HG03175 (cell line): ENCODE results near the gene CSN2.
"Not testable (repeated sequence)": the region's sequence is repeated elsewhere in the genome, so short reads cannot be mapped to it uniquely, and the experiment has no call there.

Source experiments
- ATAC-seq: cut with Tn5 transposase; IDR thresholded peaks from one replicate; pipeline ENCODE4 v1.9.1; 2021; ENCODE audit warnings: mild to moderate bottlenecking, moderate library complexity; ENCODE audit not compliant: unreplicated experiment

Gene CSN2, protein sequence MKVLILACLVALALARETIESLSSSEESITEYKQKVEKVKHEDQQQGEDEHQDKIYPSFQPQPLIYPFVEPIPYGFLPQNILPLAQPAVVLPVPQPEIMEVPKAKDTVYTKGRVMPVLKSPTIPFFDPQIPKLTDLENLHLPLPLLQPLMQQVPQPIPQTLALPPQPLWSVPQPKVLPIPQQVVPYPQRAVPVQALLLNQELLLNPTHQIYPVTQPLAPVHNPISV

DNA sequence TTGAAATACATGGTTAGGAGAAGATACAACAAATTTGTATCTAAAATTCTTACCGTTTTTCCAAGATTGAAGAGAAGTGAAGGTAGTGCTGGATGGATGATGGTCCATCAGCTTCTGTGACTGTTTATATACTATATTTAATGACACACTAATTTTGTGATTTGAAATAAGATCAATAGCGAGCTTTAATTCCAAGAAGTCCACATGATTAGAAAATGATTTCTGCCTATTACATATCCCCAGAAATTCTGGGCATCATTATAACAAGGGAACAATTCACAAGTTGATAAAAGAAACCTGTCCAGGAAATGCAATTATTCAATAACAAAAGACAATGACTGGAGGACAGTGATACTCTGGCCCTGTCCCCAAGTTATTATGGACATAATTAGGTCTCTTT, at the start of gene CSN2:
CSN2 (minus strand) TSS at position 101 of the 400 bp plus-strand sequence. CDS start 4,733 bp downstream, outside the sequence.
- no peak for ATAC-seq

DNA sequence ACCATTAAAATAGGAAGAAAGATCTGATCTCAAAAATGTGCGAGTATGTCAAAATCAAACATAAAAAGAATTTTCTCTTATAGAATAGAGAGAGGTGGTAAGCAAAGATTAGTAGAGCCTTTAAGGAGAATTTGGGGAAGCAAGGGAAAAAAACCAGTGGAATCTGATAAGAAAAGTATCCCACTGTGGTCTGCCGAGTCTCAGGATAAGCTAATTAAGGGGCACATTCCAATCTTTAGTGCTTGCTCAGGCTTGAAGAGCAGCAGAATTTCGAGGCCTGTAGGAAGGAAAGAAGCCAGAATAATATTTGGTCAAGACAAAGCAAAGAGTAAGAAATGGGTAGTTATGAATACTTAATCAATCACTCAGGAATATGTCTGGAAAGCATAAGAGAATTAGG, 43.2 kb upstream of the CSN2 start:
- ATAC-seq = no peak

DNA sequence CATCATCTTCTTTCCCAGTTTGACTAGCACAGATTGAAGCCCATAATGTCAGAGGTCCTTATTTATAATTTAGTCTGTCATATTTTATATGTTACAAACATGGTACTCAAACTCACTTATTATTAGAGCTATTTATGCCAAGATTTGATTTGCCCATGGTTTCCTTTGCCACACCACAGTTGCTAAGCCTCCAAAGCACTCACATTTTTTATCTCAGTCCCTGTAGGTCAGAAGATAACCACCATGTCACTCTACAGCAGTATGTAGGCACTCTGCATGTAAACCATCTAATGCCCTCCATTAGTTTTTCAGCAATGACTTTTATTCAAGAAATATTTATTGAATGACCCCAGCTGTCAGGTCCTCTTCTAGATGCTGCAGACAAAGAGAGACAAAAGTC, 37.0 kb upstream of the CSN2 start:
- ATAC-seq = no peak

DNA sequence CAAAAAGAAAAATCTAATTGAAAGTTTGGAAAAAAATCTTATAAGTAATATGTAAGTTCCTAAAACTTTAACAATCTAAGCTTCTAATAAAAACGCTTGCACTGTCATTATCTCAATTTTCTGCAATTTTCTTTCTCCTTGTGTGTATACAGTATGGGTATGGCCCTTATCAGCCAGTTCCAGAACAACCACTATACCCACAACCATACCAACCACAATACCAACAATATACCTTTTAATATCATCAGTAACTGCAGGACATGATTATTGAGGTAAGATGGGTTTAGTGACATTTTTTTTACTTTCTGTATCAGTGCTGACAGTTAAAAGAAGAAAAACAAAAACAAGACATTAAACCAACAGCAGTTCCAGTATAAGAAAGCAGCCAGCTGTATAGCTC, 35.2 kb upstream of the CSN2 start:
- ATAC-seq = no peak

DNA sequence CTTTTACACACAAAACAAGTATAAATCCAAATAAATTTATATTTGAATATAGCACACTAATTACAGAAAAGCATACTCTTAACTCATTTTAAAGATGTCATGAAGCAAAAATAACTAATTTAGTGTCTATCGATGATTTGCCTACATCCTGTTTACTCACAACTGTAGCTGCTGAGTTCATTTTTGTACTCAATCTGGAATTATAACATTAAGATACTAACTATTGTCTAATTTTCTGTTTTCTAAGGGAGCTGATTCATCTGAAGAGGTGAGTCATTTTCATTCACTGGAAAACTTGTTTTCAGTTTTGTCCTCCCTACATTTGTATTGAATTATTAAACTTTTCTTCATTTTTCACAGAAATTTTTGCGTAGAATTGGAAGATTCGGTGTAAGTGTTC, 33.9 kb upstream of the CSN2 start:
- no peak for ATAC-seq

DNA sequence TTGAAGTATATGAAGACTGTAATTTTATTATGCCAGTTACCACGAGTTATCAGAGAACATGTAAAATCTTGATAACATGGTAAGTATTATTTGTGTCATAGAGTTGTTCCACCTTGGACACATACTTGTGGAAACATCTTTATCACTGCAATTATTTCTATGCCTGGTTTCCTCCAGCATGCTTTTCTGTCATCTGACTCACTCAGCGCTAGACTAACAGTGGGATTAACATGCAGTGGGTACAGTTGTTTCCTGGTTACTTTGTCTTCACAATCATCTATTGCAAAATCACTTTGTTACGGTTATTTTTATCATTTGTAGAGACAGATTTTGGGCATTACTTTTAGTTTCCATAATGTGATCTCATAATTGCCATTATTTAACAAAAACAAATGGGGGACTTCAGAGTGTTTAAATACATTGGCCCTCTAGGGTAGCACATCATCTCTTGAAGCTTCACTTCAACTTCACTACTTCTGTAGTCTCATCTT, 30.0 kb upstream of the CSN2 start, which contains the start of gene STATH:
STATH (plus strand) TSS at position 441 of the 491 bp plus-strand sequence. CDS start 2,472 bp downstream, outside the sequence.
- no peak for ATAC-seq

DNA sequence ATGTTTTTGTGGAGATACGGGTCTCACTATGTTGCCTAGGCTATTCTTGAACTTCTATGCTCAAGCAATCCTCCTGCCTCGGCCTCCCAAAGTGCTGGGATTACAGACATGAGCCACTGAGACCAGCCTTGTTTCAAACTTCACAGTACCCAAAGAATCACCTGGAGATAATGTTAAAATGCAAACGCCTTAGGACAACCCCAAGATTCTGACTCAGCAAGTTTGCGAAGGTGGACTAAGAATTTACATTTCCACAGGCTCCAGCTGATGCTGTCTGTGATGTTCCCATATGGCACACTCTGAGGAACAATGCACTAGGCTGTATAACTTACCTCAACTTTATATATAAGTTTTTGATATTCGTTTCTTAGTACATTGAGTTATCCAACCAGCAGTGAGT, 29.3 kb upstream of the CSN2 start:
- ATAC-seq = no peak

DNA sequence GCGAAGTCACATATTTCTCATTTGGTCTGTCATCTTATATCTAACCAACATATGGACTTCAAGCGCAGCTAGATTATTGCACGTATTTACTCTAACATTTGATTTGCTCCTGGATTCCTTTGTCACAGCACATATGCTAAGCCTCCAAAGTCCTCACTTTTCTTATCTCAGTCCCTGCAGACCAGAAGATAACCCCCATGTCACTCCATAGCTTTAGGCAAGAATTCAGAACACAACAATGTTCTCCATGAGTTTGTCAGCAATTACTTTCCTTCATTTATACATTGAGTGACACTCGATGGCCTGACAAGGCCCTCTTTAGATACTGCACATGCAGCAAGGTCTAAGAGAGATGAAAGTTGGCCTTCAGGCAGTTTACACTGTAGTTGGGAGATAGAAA, 25.5 kb upstream of the CSN2 start:
- no peak for ATAC-seq

DNA sequence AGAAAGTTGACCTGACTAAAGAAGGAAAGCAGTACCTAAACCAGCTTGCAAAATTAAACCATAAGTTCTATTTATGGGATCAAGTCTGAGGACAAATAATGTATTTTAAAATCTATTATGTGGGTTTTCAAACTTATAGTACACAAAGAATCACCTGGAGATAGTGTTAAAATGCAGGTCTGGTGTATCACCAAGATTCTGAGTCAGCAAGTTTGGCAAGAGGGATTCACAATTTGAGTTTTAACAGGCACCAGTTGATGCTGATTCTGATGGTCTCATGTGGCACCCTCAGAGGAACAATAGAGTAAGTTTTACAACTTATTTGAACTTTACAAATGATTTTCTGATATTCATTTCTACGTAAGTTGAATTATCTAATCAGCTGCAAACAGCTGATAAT, 21.1 kb upstream of the CSN2 start:
- no peak for ATAC-seq

DNA sequence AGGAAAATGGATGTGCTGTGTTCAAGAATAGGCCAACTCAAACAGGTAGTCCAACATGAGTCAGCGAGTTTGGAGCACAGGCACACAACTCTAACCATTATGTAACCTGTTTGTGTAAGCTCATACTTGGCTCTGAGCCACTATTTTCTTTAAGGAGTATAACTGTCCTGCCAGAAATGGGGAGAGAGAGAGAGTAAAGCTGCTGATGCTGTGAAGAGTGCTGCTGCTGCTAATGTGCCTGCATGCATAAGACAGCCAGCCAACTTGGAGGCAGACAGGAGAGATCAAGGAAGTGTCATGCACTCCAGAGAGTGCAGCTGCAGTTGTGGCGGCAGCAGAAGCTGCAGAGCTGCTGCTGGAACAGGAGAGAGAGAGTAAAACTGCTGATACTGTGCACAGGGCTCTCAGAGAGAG, 18.5 kb upstream of the CSN2 start:
- ATAC-seq = no peak

DNA sequence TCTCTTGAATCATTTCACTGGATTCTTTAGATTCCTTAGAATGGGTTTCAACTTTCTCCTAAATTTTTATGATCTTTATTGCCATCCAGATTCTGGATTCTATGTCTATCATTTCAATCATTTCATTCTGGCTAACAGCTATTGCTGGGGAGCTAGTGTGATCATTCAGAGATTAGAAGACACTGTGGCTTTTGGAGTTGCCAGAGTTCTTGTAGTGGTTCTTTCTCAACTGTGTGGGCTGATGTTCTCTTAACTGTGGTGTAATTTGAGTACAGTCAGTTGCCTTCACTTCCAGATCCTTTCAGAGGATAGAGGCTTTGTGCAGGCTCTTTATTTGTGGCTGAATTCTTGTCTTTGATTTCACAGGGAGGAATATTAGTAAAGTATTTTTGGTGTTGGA, 12.1 kb upstream of the CSN2 start:
- no peak for ATAC-seq

DNA sequence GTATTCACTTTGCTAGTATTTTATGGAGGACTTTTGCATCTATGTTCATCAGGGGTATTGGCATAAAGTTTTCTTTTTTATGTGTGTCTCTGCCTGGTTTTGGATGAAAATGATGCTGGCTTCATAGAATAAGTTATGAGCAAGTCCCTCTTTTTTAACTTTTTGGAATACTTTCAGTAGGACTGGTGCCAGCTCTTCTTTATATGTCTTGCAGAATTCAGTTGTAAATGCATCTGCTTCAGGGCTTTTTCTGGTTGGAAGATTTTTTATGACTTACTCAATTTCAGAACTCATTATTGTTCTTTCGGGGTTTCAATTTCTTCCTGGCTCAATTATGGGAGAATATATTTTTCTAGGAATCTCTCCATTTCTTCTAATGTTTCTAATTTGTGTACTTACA, 9.1 kb upstream of the CSN2 start:
- no peak for ATAC-seq

DNA sequence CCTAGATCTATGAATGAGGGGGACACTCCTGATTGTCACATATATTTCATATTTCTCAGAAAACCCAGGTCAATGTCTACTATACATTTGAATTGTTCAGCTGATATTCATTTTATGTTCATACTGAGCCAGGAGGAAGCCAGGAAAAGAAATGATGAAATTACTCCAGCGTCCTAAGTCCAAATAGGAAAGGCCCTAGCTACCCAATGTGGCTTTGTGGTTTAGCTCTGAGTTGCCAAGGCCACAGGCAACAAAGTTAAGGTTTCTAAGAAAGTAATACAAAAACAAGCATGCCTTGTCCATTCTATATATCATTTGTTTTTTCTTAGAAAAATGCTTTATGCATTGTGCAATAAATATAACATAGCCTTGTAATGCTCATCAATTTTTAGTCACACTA, 4.5 kb upstream of the CSN2 start:
- no peak for ATAC-seq

DNA sequence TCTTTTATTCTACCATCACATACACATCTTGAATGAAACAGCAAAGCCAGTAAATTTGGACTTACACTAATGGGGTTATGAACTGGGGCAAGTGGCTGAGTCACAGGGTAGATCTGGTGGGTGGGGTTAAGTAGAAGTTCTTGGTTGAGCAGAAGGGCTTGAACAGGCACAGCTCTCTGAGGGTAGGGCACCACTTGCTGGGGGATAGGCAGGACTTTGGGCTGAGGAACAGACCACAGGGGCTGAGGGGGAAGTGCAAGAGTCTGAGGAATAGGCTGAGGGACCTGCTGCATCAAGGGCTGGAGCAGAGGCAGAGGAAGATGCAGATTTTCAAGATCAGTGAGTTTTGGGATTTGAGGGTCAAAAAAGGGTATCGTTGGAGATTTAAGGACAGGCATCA, 8.3 kb downstream of the CSN2 start:
- ATAC-seq = no peak

DNA sequence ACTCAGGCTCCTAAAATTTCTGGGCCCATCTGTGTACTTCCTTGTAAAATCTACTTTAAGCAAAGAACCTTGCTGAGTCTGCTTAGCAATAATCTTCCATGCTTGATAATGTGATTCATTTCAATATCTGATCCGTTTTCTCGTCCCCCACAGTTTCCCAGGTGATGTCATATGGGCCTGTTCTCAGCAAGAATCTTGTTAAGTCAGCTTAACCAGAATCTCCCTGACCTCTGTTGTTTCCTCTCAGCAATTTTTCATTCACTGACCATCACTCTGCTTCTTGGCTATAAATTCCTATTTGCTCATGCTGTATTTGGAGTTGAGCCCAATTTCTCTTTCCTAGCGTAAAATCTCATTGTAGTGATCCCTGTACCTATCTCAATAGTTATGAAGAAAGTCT, 13.9 kb downstream of the CSN2 start:
- ATAC-seq = no peak

DNA sequence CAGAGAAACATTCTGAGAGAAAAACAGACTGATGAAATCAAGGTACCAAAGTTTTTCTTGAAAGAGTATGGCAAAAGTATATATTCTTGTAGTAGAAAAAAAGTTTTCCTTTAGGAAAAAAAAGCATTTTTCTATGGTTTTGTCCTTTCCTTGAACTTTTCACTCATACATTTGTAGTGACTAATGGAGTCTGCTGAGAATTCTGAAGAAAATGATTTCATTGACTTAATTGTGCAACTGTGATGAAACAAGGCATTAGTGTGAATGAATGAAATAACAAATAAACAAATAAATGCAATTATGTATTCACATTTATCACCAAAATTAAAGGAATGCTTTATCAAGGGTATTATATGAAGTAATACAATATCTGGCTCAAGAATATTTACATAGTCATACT, 29.0 kb downstream of the CSN2 start:
- ATAC-seq = no peak

DNA sequence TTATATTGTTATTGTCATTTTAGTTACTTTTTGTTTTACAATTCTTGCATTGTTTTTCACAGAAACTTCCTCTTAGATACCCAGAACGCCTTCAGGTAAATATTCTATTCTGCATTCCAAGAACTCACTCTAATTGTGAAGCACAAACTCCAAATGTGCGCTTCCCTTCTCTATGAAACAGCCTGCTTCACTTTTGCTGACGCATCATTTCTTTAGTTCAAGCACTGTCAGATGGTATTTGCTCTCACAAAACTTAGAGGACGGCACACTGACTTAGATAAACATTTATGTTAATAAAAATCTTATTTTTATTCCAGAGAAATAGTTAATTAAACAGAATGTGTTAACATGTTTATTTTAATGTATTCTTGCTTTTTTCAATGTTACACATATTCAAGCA, 31.4 kb downstream of the CSN2 start:
- no peak for ATAC-seq

DNA sequence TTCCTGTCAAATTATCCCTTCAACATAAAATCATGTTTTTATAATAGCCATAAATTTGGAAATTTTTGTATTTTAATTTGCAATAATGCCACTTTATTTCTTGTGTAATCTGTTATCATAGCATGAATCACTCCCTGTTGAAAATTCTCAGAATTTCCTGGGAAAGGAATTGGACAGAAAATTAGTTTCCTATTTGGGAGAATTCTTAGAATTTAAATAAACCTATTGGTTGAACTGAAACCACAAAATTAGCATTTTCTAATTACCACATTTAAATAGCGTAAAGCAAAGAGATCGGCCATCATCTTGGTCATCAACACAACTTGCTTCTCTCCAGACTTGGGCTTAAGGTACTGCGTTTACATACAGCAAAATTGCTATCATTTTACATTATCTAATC, 34.8 kb downstream of the CSN2 start, which contains the start of gene CSN1S1:
CSN1S1 (plus strand) TSS at position 301 of the 400 bp plus-strand sequence. CDS start 1,488 bp downstream, outside the sequence.
- ATAC-seq = no peak

DNA sequence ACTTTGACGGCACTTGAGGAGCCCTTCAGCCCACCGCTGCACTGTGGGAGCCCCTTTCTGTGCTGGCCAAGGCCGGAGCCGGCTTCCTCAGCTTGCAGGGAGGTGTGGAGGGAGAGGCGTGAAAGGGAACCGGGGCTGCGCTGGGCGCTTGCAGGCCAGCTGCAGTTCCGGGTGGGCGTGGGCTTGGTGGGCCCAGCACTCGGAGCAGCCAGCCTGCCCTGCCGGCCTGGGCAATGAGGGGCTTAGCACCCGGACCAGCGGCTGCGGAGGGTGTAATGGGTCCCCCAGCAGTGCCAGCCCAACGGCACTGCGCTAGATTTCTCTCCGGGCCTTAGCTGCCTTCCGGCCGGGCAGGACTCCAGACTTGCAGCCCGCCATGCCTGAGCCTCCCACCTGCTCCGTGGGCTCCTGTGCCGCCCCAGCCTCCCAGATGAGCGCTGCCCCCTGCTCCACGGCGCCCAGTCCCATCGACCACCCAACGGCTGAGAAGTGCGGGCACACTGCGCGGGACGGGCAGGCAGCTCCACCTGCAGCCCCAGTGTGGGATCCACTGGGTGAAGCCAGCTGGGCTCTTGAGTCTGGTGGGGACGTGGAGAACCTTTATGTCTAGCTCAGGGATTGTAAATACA, 41.6 kb downstream of the CSN2 start:
- ATAC-seq = not testable (repeated sequence)

DNA sequence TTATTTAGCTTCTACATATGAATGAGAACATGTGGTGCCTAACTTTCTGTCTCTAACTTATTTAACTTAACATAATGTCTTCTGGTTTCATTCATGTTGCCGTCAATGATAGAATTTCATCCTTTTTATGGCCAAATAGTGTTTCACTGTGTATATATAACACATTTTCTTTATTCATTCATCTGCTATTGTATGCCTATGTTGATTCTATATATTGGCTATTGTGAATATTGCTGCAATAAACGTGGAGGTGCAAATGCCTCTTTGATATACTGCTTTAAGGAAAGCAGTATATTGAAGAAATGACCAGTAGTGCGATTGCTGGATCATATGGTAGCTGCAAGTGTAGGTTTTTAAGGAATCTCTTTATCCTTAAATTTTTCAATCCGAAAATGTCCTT, 44.7 kb downstream of the CSN2 start:
- ATAC-seq = no peak

DNA sequence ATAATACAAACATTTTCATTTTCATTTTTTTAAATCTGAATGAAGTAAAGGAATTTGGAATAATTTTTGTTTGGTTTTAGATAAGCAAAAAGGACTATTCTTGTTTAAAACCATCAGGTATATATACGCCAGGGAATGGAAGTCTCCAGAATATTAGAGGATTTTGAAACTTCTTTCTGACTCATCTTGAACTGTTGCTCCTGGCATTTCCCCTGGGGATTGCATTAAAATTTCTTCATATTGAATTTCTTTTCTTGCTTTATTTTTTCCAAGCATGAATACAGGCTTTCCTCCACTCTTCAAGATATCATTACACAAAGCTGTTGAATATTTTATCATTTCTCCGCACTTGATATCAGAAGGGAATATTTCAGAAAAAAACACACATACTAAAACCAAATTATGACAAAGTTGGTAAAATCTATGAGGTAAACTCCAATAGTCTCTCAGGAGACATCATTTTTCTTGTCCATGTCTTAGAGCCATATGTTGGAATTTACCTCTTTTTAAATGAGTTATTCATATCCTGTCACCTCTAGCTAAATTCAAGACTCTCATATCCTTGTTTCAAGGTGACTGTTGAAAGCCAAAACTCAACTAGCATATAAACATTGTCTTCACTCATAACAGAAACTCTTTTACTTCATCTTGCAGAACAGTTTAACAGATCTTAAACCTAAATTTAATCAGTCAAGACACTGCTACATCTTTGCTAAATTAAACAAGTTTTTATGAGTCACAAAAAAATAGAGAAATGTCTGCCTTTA, 55.3 kb downstream of the CSN2 start:
- ATAC-seq = peak; percentile 60

DNA sequence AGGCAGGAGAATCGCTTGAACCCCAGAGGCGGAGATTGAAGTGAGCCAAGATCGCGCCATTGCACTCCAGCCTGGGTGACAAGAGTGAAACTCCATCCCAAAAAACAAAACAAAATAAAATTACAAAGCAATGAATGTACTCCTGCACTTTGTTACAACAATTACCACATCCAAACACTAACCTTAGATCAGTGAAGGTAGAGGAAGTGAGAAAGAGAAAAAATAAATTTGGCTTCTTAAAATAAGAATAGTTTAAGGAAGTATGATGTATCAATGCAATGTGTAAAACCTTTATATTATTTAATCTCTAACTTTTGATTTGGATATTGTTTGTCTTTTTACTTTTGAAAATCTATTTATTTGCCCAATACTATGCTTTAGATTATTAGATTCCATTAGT, 56.3 kb downstream of the CSN2 start:
- ATAC-seq = no peak
